ENCODE data around the gene ALPI.

Gene ALPI

DNA sequence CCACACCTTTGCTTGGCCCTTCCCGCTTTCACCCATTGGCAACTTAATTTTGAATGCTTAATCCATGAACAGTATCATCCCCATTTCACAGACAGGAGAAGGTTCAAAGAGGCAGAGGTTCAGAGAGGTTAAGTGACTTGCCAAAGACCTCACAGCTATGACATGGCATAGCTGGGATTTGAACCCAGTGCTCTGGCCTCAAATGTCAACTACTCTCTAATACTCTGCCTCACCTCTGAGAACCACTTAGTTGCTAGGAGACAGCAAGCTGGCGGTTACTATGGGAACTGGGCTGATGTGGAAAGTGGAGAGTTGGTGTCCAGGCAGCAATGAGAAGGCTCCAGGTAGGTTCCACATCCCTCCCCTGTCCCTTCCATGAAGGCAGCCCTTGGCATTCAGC lies 48.5 kb downstream of the ALPI start:
- no peak overlapping the region for H3K4me3 ChIP-seq (ENCODE audit: control insufficient read depth, low read depth, low read length)
- no peak for DNase-seq (ENCODE audit: low read depth)
- no peak for TF ChIP-seq CTCF (IDR thresholded peaks at IDR 0.05; ENCODE audit: control insufficient read depth, insufficient read depth, low read depth, low read length, missing control alignments)

GRCh38 chr2:232505856-232506255 lies 49.9 kb downstream of the ALPI start:
- DNase-seq (ENCODE audit: low read depth): no peak
- no peak overlapping the region for H3K4me3 ChIP-seq (ENCODE audit: control insufficient read depth, low read depth, low read length)
- TF ChIP-seq CTCF (IDR thresholded peaks at IDR 0.05; ENCODE audit: control insufficient read depth, insufficient read depth, low read depth, low read length, missing control alignments): no peak

DNA sequence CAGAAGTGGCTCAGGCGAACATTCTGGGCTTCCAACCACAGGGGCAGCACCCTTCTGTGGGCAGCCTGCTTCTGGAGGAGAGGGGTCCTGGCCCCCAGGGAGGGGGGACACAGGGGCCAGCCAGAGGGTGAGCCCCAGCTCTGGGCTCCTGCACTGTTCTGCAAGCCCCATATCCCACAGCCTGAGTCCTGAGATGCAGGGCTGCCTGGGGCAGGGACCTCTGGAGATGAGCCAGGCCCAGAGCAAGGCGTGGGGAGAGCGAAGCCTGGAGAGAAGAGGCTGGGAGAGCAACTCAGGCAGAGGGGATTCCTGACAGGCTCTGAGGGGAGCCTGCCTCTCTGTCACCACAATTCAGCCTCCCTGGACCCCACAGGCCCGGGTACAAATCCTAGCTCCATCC lies 50.8 kb downstream of the ALPI start:
- no peak for DNase-seq (ENCODE audit: low read depth)
- TF ChIP-seq CTCF (IDR thresholded peaks at IDR 0.05; ENCODE audit: control insufficient read depth, insufficient read depth, low read depth, low read length, missing control alignments): no peak
- no peak overlapping the region for H3K4me3 ChIP-seq (ENCODE audit: control insufficient read depth, low read depth, low read length)

GRCh38 chr2:232508251-232508650 lies 52.3 kb downstream of the ALPI start:
- DNase-seq (ENCODE audit: low read depth): no peak
- no peak overlapping the region for H3K4me3 ChIP-seq (ENCODE audit: control insufficient read depth, low read depth, low read length)
- no peak for TF ChIP-seq CTCF (IDR thresholded peaks at IDR 0.05; ENCODE audit: control insufficient read depth, insufficient read depth, low read depth, low read length, missing control alignments)

All from AG09309 (cell line).